Stimulated activated effector memory CD8-positive, alpha-beta T cell treated with anti-CD3 and anti-CD28 coated beads, Interleukin-12 subunit alpha, Interleukin-12 subunit beta, amount 100 ng/mL, for 72 hours (primary cell): ENCODE measurements around the gene APP.
A peak's percentile ranks its signal among the peaks of the same experiment; 100 is the strongest.

ENCODE experiments used
- ATAC-seq: fragments of 150-1000 bp; cut with Tn5 transposase; 2 replicates; pipeline ENCODE4 v1.10.0; 2021
- DNase-seq, 2 donors: peaks; one replicate each; pipeline ENCODE4 v3.0.0; 2021 to 2022; ENCODE audit warnings: low spot score in 2 of 2
- H3K27ac Mint-ChIP-seq: one replicate; pipeline ENCODE4 v1.8.0; 2022; ENCODE audit warnings: mild to moderate bottlenecking, mixed read lengths
- H3K36me3 Mint-ChIP-seq: one replicate; pipeline ENCODE4 v1.8.0; 2022; ENCODE audit warnings: mild to moderate bottlenecking, mixed read lengths
- H3K4me1 Mint-ChIP-seq: one replicate; pipeline ENCODE4 v1.8.0; 2022; ENCODE audit warnings: mixed read lengths
- H3K4me3 Mint-ChIP-seq: one replicate; pipeline ENCODE4 v1.8.0; 2022; ENCODE audit warnings: mild to moderate bottlenecking, mixed read lengths
- H3K9me3 Mint-ChIP-seq: one replicate; pipeline ENCODE4 v1.8.0; 2022; ENCODE audit warnings: mixed read lengths

The APP gene

GRCh38 chr21:25988738-25989137 is 181.8 kb downstream of the APP start:
- ATAC-seq (no peak), DNase-seq (no peak)
- no peaks in the 10 kb centered on the region for H3K9me3 Mint-ChIP-seq
- no peaks in the 10 kb centered on the region for H3K36me3 Mint-ChIP-seq
- H3K4me1 Mint-ChIP-seq, result no peaks in the 10 kb centered on the region
- no peak overlapping the region for H3K4me3 Mint-ChIP-seq
- no peak overlapping the region for H3K27ac Mint-ChIP-seq

GRCh38 chr21:25987531-25987930 is 183.0 kb downstream of the APP start:
- Mint-ChIP-seq H3K4me3 (no peak overlapping the region), H3K36me3 (no peaks in the 10 kb centered on the region), H3K27ac (no peak overlapping the region), H3K9me3 (no peaks in the 10 kb centered on the region), H3K4me1 (no peaks in the 10 kb centered on the region)
- no peak for ATAC-seq
- no peak for DNase-seq

- Mint-ChIP-seq H3K4me3 (no peak overlapping the region), H3K27ac (no peak overlapping the region), H3K9me3 (no peaks in the 10 kb centered on the region), H3K4me1 (no peaks in the 10 kb centered on the region), H3K36me3 (no peaks in the 10 kb centered on the region)
- ATAC-seq (no peak), DNase-seq (no peak)
These were observed 183.6 kb downstream of the APP start for GRCh38 chr21:25986928-25987327.

GRCh38 chr21:25985990-25986389 is 184.6 kb downstream of the APP start:
- no peak overlapping the region for H3K4me3 Mint-ChIP-seq
- ATAC-seq (no peak), DNase-seq (no peak)
- no peaks in the 10 kb centered on the region for H3K36me3 Mint-ChIP-seq
- H3K27ac Mint-ChIP-seq, result no peak overlapping the region
- H3K9me3 Mint-ChIP-seq, result no peaks in the 10 kb centered on the region
- no peaks in the 10 kb centered on the region for H3K4me1 Mint-ChIP-seq

GRCh38 chr21:25984538-25984937 is 186.0 kb downstream of the APP start:
- no peak for DNase-seq
- Mint-ChIP-seq H3K36me3 (no peaks in the 10 kb centered on the region), H3K4me3 (no peak overlapping the region), H3K27ac (no peak overlapping the region), H3K9me3 (no peaks in the 10 kb centered on the region), H3K4me1 (no peaks in the 10 kb centered on the region)
- no peak for ATAC-seq

- no peak overlapping the region for H3K4me3 Mint-ChIP-seq
- no peak overlapping the region for H3K27ac Mint-ChIP-seq
- no peak for DNase-seq
- H3K4me1 Mint-ChIP-seq, result no peaks in the 10 kb centered on the region
- H3K9me3 Mint-ChIP-seq, result no peaks in the 10 kb centered on the region
- no peaks in the 10 kb centered on the region for H3K36me3 Mint-ChIP-seq
- ATAC-seq, result no peak
These were observed 186.8 kb downstream of the APP start for GRCh38 chr21:25983745-25984144.

- no peak for ATAC-seq
- H3K9me3 Mint-ChIP-seq, result no peaks in the 10 kb centered on the region
- H3K4me3 Mint-ChIP-seq, result no peak overlapping the region
- H3K4me1 Mint-ChIP-seq, result no peaks in the 10 kb centered on the region
- no peaks in the 10 kb centered on the region for H3K36me3 Mint-ChIP-seq
- DNase-seq, result no peak
- H3K27ac Mint-ChIP-seq, result no peak overlapping the region
These were observed 189.9 kb downstream of the APP start for GRCh38 chr21:25980710-25981109.

GRCh38 chr21:25979845-25980616 is 190.5 kb downstream of the APP start:
- ATAC-seq (peak; percentile 19), DNase-seq (no peak)
- Mint-ChIP-seq H3K36me3 (no peaks in the 10 kb centered on the region), H3K9me3 (no peaks in the 10 kb centered on the region), H3K4me3 (no peak overlapping the region), H3K27ac (no peak overlapping the region), H3K4me1 (no peaks in the 10 kb centered on the region)

GRCh38 chr21:25977068-25977611 is 193.4 kb downstream of the APP start:
- no peaks in the 10 kb centered on the region for H3K4me1 Mint-ChIP-seq
- H3K4me3 Mint-ChIP-seq, result no peak overlapping the region
- H3K27ac Mint-ChIP-seq, result no peak overlapping the region
- H3K9me3 Mint-ChIP-seq, result no peaks in the 10 kb centered on the region
- no peaks in the 10 kb centered on the region for H3K36me3 Mint-ChIP-seq
- ATAC-seq (no peak), DNase-seq (no peak)

GRCh38 chr21:25974964-25975363 is 195.6 kb downstream of the APP start:
- DNase-seq (no peak), ATAC-seq (peak; percentile 24)
- no peaks in the 10 kb centered on the region for H3K9me3 Mint-ChIP-seq
- H3K4me3 Mint-ChIP-seq, result no peak overlapping the region
- H3K27ac Mint-ChIP-seq, result no peak overlapping the region
- H3K36me3 Mint-ChIP-seq, result no peaks in the 10 kb centered on the region
- no peaks in the 10 kb centered on the region for H3K4me1 Mint-ChIP-seq

- Mint-ChIP-seq H3K27ac (no peak overlapping the region), H3K36me3 (no peaks in the 10 kb centered on the region), H3K4me1 (no peaks in the 10 kb centered on the region), H3K4me3 (no peak overlapping the region), H3K9me3 (no peaks in the 10 kb centered on the region)
- ATAC-seq (no peak), DNase-seq (no peak)
These were observed 200.2 kb downstream of the APP start for GRCh38 chr21:25970254-25970930.

- Mint-ChIP-seq H3K4me1 (no peaks in the 10 kb centered on the region), H3K27ac (no peak overlapping the region), H3K9me3 (no peaks in the 10 kb centered on the region), H3K4me3 (no peak overlapping the region), H3K36me3 (no peaks in the 10 kb centered on the region)
- no peak for ATAC-seq
- DNase-seq, result no peak
These were observed 202.6 kb downstream of the APP start for GRCh38 chr21:25967901-25968438.

GRCh38 chr21:25967181-25967900 is 203.2 kb downstream of the APP start:
- Mint-ChIP-seq H3K4me3 (no peak overlapping the region), H3K36me3 (no peaks in the 10 kb centered on the region), H3K4me1 (no peaks in the 10 kb centered on the region), H3K9me3 (no peaks in the 10 kb centered on the region), H3K27ac (no peak overlapping the region)
- peak; percentile 49 for ATAC-seq
- no peak for DNase-seq

GRCh38 chr21:25965951-25966707 is 204.4 kb downstream of the APP start:
- Mint-ChIP-seq H3K27ac (no peak overlapping the region), H3K4me3 (no peak overlapping the region), H3K36me3 (no peaks in the 10 kb centered on the region), H3K9me3 (no peaks in the 10 kb centered on the region), H3K4me1 (no peaks in the 10 kb centered on the region)
- no peak for ATAC-seq
- DNase-seq, result no peak

GRCh38 chr21:25964926-25965325 is 205.6 kb downstream of the APP start:
- Mint-ChIP-seq H3K27ac (no peak overlapping the region), H3K4me3 (no peak overlapping the region), H3K36me3 (no peaks in the 10 kb centered on the region), H3K9me3 (no peaks in the 10 kb centered on the region), H3K4me1 (no peaks in the 10 kb centered on the region)
- ATAC-seq (no peak), DNase-seq (no peak)
